ENCODE data around the gene SUN3. TPM values are rescaled to one million over a fixed set of nuclear protein-coding genes. Genes with fewer than 3 reads are reported as not detected.

Gene SUN3
- total and polyA plus RNA-seq, 9 of the 15 experiments (the other 6 are each of a cell fraction or from before 2014, with no cell fraction given): 0.04 to 0.06 TPM; not detected in 7

DNA sequence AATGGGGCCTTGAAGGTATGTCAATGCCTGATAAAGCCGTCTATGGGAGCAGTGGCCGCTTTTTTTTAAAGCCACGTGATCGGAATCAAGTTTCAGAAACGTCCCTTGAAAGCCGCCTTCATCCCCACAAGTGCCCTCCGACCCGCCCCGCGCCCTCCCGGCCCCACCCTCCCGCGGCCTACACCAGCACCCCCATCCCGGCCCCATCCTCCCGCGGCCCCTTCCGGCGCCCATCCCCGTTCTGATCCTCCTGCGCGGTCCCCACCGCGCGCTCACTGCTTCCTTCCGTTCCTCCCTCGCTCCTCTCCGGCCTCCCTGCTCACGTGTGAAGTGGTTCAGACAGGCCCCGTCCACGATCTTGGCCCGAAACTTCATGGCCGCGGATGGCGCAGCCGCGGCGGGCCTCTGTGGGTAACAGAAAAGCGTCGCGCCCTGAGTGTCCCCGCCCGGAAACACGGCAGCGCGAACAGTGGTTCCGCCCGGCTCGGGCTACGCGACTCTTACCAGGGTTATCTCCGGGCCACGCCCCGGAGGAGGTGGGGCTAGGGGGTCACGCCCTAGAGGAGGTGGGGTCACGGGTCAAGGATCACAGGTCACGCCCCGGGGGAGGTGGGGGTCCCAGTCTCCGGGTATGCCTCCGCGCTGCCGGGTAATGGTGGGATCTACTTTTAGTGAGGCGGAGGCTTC lies 49.6 kb downstream of the SUN3 start, which contains the start of gene HUS1 (continued):
- TF ChIP-seq TBP (optimal IDR thresholded peaks at IDR 0.05; ENCODE audit: low read depth, low read length) (peak; percentile 95), TAF1 (IDR thresholded peaks at IDR 0.05; ENCODE audit: control insufficient read depth, extremely low read depth, insufficient read depth, low read length, severe bottlenecking) (peak; percentile 89), JUNB (CRISPR knock-in tag; conservative IDR thresholded peaks at IDR 0.05) (no peak), DPF2 (IDR thresholded peaks at IDR 0.05) (peak; percentile 4; the same call in 1 of the 2 replicates), FOSL1 (tag; conservative IDR thresholded peaks at IDR 0.05) (peak; percentile 52), PRDM10 (IDR thresholded peaks at IDR 0.05; ENCODE audit: partially characterized antibody) (peak; percentile 84), ZBTB1 (CRISPR knock-in tag; IDR thresholded peaks at IDR 0.05; ENCODE audit: borderline replicate concordance, low read depth) (no peak), ZNF778 (CRISPR knock-in tag; IDR thresholded peaks at IDR 0.05) (no peak), NCOA1 (IDR thresholded peaks at IDR 0.05; ENCODE audit: low read depth) (peak; percentile 98), GABPB1 (CRISPR knock-in tag; IDR thresholded peaks at IDR 0.05) (peak; percentile 97), KAT8 (IDR thresholded peaks at IDR 0.05; ENCODE audit: low read depth) (no peak), PBX2 (CRISPR knock-in tag; IDR thresholded peaks at IDR 0.05; ENCODE audit: low read depth) (no peak), PBX2 (tag; conservative IDR thresholded peaks at IDR 0.05; ENCODE audit: low read depth) (no peak), ZBTB12 (CRISPR knock-in tag; IDR thresholded peaks at IDR 0.05) (no peak), ARNT (IDR thresholded peaks at IDR 0.05) (peak in 1 of 2 experiments; percentile 12; a peak in 1 of 4 replicates), ZFP36 (IDR thresholded peaks at IDR 0.05; ENCODE audit: low read depth, low read length, partially characterized antibody) (peak; percentile 6), DNMT1 (IDR thresholded peaks at IDR 0.05) (no peak), TCF7 (IDR thresholded peaks at IDR 0.05; ENCODE audit: borderline replicate concordance) (peak; percentile 88), NFRKB (IDR thresholded peaks at IDR 0.05; ENCODE audit: low read depth) (peak; percentile 67), TBL1XR1 (IDR thresholded peaks at IDR 0.05; ENCODE audit: low read length in 2 of 2) (peak; percentile 22 to 56; a peak in 1 of 4 replicates)
- TF ChIP-seq, protein P1, sequence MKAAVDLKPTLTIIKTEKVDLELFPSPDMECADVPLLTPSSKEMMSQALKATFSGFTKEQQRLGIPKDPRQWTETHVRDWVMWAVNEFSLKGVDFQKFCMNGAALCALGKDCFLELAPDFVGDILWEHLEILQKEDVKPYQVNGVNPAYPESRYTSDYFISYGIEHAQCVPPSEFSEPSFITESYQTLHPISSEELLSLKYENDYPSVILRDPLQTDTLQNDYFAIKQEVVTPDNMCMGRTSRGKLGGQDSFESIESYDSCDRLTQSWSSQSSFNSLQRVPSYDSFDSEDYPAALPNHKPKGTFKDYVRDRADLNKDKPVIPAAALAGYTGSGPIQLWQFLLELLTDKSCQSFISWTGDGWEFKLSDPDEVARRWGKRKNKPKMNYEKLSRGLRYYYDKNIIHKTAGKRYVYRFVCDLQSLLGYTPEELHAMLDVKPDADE (conservative IDR thresholded peaks at IDR 0.05; ENCODE audit: control insufficient read depth, low read depth, low read length): no peak
